ENCODE results near the gene SLC4A2.

DNA sequence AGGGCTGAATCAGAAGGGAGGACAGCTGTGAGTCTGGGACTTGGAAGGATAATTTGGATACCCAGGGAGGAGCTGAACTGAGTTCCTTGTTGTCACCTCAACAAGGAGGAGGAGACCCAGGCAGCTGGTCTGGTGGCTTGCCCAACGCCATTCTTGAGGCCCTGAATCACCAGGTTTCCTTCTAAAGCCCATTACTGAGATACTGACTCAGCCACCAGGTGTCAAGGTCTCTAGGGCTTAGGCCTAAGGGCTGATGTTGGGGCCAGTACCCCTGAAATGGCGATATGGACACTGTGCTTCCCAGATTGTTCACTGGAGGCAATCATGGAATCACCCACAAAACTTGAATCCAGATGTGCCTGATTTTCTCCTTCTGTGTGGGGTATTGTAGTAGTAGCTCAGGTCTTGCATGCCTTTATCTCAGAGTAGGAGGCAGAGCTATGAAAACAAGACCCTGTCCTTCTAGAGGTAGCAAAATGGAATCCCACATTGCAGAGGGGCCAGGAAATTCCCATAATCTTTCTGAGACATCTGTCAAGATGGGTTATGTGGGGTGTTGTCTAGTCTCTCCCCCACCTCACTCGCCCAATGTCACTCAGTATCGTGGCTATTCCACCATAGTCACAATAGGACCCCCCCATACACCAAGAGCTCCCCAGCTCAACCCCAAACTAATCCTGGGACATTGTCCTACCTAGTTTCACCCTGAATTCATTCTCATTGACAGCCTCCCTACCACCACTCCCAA is 33.3 kb upstream of the SLC4A2 start:
- TF ChIP-seq, protein P1, sequence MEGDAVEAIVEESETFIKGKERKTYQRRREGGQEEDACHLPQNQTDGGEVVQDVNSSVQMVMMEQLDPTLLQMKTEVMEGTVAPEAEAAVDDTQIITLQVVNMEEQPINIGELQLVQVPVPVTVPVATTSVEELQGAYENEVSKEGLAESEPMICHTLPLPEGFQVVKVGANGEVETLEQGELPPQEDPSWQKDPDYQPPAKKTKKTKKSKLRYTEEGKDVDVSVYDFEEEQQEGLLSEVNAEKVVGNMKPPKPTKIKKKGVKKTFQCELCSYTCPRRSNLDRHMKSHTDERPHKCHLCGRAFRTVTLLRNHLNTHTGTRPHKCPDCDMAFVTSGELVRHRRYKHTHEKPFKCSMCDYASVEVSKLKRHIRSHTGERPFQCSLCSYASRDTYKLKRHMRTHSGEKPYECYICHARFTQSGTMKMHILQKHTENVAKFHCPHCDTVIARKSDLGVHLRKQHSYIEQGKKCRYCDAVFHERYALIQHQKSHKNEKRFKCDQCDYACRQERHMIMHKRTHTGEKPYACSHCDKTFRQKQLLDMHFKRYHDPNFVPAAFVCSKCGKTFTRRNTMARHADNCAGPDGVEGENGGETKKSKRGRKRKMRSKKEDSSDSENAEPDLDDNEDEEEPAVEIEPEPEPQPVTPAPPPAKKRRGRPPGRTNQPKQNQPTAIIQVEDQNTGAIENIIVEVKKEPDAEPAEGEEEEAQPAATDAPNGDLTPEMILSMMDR (IDR thresholded peaks at IDR 0.05) = no peak
- TF ChIP-seq ZNF232 (CRISPR knock-in tag; IDR thresholded peaks at IDR 0.05) = no peak
- no peak for TF ChIP-seq GABPB1 (CRISPR knock-in tag; IDR thresholded peaks at IDR 0.05)
- TF ChIP-seq, protein P2, sequence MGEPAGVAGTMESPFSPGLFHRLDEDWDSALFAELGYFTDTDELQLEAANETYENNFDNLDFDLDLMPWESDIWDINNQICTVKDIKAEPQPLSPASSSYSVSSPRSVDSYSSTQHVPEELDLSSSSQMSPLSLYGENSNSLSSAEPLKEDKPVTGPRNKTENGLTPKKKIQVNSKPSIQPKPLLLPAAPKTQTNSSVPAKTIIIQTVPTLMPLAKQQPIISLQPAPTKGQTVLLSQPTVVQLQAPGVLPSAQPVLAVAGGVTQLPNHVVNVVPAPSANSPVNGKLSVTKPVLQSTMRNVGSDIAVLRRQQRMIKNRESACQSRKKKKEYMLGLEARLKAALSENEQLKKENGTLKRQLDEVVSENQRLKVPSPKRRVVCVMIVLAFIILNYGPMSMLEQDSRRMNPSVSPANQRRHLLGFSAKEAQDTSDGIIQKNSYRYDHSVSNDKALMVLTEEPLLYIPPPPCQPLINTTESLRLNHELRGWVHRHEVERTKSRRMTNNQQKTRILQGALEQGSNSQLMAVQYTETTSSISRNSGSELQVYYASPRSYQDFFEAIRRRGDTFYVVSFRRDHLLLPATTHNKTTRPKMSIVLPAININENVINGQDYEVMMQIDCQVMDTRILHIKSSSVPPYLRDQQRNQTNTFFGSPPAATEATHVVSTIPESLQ (CRISPR knock-in tag; IDR thresholded peaks at IDR 0.05) = no peak
- no peak for TF ChIP-seq KAT7 (CRISPR knock-in tag; IDR thresholded peaks at IDR 0.05; ENCODE audit: borderline replicate concordance)
